ENCODE results near the gene RAB42. TPM values are rescaled to one million over a fixed set of nuclear protein-coding genes. Genes with fewer than 3 reads are reported as not detected.

Gene RAB42, protein sequence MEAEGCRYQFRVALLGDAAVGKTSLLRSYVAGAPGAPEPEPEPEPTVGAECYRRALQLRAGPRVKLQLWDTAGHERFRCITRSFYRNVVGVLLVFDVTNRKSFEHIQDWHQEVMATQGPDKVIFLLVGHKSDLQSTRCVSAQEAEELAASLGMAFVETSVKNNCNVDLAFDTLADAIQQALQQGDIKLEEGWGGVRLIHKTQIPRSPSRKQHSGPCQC
- total RNA-seq (2022; extraction: Qiagen RNA extraction; ENCODE audit: low read depth), result 2.0 to 4.0 TPM (median 3.0 TPM) in 5 replicates

DNA sequence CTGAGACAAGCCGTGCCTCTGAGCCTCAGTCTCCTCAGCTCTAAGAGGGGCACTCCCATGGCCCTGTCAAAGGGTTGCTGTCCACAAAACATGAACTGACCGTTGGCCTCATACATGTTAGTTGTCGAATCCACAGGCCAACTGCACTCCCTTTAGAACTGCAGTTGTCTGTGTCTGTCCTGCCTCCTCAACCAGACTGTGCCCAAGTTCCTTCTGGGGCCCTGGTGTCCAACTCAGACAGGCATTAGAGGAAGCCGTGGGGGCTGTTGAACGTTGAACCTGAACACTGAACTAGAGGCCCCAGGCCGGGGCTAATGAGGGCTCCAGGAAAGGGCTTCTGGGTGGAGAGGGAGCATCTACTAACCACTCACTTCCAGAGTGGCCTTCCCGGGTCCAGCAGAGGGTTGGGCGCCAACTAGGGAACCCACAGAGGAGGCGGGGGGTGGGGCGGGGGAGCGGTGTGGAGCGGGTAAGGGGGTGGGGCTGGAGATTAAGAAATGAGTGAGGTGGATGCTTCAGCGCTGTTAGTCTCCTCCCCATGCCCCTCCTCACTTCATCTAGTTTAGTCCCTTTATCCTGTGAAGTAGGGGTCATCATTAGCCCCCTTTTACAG lies at the start of gene RAB42:
RAB42 (plus strand) TSS at position 558 of the 613 bp plus-strand sequence. CDS start 247 bp downstream, outside the sequence.

DNA sequence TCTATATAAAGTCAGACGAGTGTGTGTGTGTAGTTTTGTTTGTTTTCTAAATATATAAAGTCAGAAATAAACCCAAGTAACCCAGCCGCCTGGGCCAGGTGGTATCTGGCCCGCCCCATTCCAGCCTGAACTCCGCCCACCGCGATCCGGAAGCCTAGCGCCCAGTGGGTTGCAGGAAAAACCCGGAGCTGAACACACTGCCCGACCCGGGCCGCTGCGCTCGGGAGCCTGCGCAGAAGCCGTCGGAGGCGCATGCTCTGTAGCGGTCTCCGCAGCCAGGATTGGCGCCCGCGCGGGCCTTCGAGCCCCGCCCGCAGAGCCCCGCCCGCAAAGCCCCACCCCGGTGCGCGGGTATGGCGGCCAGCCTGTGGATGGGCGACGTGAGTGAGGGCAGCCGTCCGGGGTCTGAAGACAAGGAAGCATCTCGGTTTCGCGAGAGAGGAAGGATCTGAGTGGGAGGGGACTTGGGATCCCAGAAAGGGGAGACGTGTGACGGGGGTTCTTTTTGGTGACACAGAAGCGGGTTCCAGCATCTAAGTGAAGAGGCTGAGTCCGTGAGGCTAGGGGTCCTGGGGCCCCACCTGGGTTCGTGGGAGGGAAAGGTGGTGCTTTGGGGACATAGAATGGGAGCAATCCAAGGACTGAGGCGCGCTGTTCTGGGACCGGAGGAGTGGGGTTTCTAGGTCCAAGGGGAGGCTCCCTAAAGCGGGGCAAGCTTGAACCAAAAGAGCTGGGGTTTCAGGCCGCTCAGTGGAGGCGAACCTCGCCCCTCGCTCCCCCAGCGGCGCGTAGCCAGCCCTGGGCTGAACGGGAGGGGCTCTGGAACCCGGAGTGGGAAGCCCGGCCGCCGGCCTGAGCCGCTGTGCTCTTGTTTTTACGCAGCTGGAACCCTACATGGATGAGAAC lies 39.1 kb upstream of the RAB42 start, which contains the start of gene TRNAU1AP:
TRNAU1AP (plus strand) TSS at position 328 of the 906 bp plus-strand sequence; CDS start at position 354, 26 bp downstream.

DNA sequence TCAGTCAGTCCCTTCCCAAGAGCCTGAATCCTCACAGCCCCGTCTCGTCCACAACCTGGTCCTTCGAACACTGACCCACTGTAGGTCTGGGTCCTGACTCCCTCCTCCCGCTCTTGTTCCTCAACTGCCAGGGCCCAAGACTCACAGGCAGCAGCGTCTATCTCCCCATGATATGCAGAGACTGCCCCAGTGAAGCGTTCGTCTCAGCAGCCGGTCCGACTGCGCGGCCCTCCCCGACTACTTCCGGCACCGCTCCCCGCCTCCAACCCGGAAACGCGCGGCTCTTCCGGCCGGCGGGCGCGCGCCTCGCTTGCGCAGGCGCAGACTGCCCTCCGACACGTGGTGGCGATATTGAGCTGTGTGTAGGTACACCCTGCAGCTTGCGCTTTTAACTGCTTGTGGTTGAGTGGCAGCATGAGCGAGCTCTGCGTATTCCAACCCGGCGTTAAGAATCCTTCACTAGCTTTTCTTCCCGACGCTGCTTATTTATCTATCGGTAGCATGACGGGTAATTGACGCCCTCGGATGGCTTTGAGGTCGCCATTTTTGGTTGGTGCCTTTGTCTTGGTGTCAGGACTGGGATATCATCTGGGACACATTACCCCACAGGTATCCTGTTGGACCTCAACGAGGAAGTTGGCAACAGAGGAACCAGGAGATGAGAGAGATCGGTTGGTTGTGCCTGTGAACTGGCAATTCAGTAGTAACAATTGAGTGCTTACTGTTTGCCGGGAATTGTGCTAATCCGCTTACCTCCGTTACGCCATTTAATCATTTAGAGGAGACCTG lies 51.0 kb downstream of the RAB42 start, which contains the start of gene TAF12:
TAF12 (minus strand) TSS at position 221 of the 789 bp plus-strand sequence. CDS start 20,986 bp downstream, outside the sequence.

Other genes starting within 250 kb of the RAB42 start
- gene PHACTR4, start 222.5 kb upstream of the RAB42 start, total RNA-seq (2022; extraction: Qiagen RNA extraction; ENCODE audit: low read depth), result 16.9 to 23.2 TPM (median 22.3 TPM) in 5 replicates
- 62.8 to 85.7 TPM (median 82.1 TPM) in 5 replicates for gene RCC1, start 86.2 kb upstream of the RAB42 start, total RNA-seq (2022; extraction: Qiagen RNA extraction; ENCODE audit: low read depth)
- 19.8 to 28.4 TPM (median 23.6 TPM) in 5 replicates for gene TRNAU1AP, start 39.2 kb upstream of the RAB42 start, total RNA-seq (2022; extraction: Qiagen RNA extraction; ENCODE audit: low read depth)
- 13.2 to 15.7 TPM (median 14.1 TPM) in 5 replicates for gene TAF12, start 50.8 kb downstream of the RAB42 start, total RNA-seq (2022; extraction: Qiagen RNA extraction; ENCODE audit: low read depth)
- gene RNU11, start 56.3 kb downstream of the RAB42 start, total RNA-seq (2022; extraction: Qiagen RNA extraction; ENCODE audit: low read depth), result not detected in 5 replicates
- gene GMEB1, start 76.5 kb downstream of the RAB42 start, total RNA-seq (2022; extraction: Qiagen RNA extraction; ENCODE audit: low read depth), result 5.2 to 6.9 TPM (median 6.1 TPM) in 5 replicates
- gene YTHDF2, start 144.7 kb downstream of the RAB42 start, total RNA-seq (2022; extraction: Qiagen RNA extraction; ENCODE audit: low read depth), result 51.7 to 62.5 TPM (median 53.6 TPM) in 5 replicates
- 0.02 to 0.08 TPM (median 0.03 TPM) in 5 replicates for gene OPRD1, start 219.9 kb downstream of the RAB42 start, total RNA-seq (2022; extraction: Qiagen RNA extraction; ENCODE audit: low read depth)

Data from A549 treated with ZK216348 at 1 μM for 4 hours (cell line).